HEK293T (cell line): ENCODE data around the gene SIPA1L3.

Experiments
- CTCF ChIA-PET: fragments of 350-600 bp; formaldehyde crosslinking; extraction: SDS; loops from one replicate; lab custom pipeline; 2021; ENCODE audit warnings: antibody characterized with exemption, inconsistent platforms; lab: Yijun Ruan, JAX
- POLR2A ChIA-PET: fragments of 350-600 bp; formaldehyde crosslinking; extraction: SDS; loops from one replicate; lab custom pipeline; 2020; ENCODE audit warnings: antibody characterized with exemption, inconsistent platforms; lab: Yijun Ruan, JAX
- DNase-seq: peaks from one replicate; pipeline ENCODE4 v3.0.0; 2012; ENCODE audit warnings: mixed read lengths; ENCODE audit errors: extremely low spot score
- ARNT ChIP-seq: fragments of 450-650 bp; IDR thresholded peaks from 2 replicates; pipeline ENCODE4 v1.6.1; 2017; ENCODE audit warnings: mild to moderate bottlenecking
- BHLHE40 ChIP-seq: fragments of 450-650 bp; IDR thresholded peaks from 2 replicates; pipeline ENCODE4 v1.6.1; 2016; ENCODE audit warnings: mild to moderate bottlenecking, moderate library complexity, borderline replicate concordance
- CTBP1 ChIP-seq: fragments of 450-650 bp; IDR thresholded peaks from 2 replicates; pipeline ENCODE4 v1.6.1; 2016; ENCODE audit warnings: borderline replicate concordance
- ELF4 ChIP-seq: fragments of 450-650 bp; IDR thresholded peaks from 2 replicates; pipeline ENCODE4 v1.6.1; 2017; ENCODE audit warnings: antibody characterized with exemption
- FOXA1 ChIP-seq: fragments of 450-650 bp; IDR thresholded peaks from 2 replicates; pipeline ENCODE4 v1.6.1; 2016; ENCODE audit warnings: mild to moderate bottlenecking
- FOXK2 ChIP-seq: fragments of 450-650 bp; IDR thresholded peaks from 2 replicates; pipeline ENCODE4 v1.6.1; 2016; ENCODE audit warnings: mild to moderate bottlenecking
- FOXM1 ChIP-seq: fragments of 450-650 bp; IDR thresholded peaks from 2 replicates; pipeline ENCODE4 v1.6.1; 2017; ENCODE audit warnings: mild to moderate bottlenecking, borderline replicate concordance
- HDGF ChIP-seq: fragments of 450-650 bp; IDR thresholded peaks from 2 replicates; pipeline ENCODE4 v1.6.1; 2017; ENCODE audit warnings: antibody characterized with exemption, borderline replicate concordance
- L3MBTL2 ChIP-seq: fragments of 450-650 bp; conservative IDR thresholded peaks from 2 replicates; pipeline ENCODE4 v1.6.1; 2016; ENCODE audit warnings: mild to moderate bottlenecking
- LEF1 ChIP-seq: fragments of 450-650 bp; IDR thresholded peaks from 2 replicates; pipeline ENCODE4 v1.6.1; 2017; ENCODE audit warnings: mild to moderate bottlenecking, borderline replicate concordance
- NFRKB ChIP-seq: fragments of 450-650 bp; IDR thresholded peaks from 2 replicates; pipeline ENCODE4 v1.6.1; 2016; ENCODE audit warnings: mild to moderate bottlenecking, moderate library complexity
- PKNOX1 ChIP-seq: fragments of 450-650 bp; IDR thresholded peaks from 2 replicates; pipeline ENCODE4 v1.6.1; 2016
- SP1 ChIP-seq: fragments of 450-650 bp; IDR thresholded peaks from 2 replicates; pipeline ENCODE4 v1.6.1; 2017
- SUZ12 ChIP-seq: fragments of 450-650 bp; IDR thresholded peaks from 2 replicates; pipeline ENCODE4 v1.6.1; 2016; ENCODE audit warnings: mild to moderate bottlenecking
- TARDBP ChIP-seq: fragments of 450-650 bp; IDR thresholded peaks from 2 replicates; pipeline ENCODE4 v1.6.1; 2016
- ZNF384 ChIP-seq: fragments of 450-650 bp; IDR thresholded peaks from 2 replicates; pipeline ENCODE4 v1.6.1; 2016

The SIPA1L3 gene

GRCh38 chr19:37989855-37990254 lies 82.8 kb downstream of the SIPA1L3 start:
- CTCF ChIA-PET, result interaction anchor here (0.6 kb wide), 1 partner anchor 14 kb away, joined by 3 read pairs; no protein-coding TSS in a partner anchor
- POLR2A ChIA-PET, result interaction anchor here (0.8 to 2.7 kb wide), 2 partner anchors 13 to 15 kb away, joined by 3 to 7 read pairs; no protein-coding TSS in a partner anchor
- TF ChIP-seq CTBP1 (no peak), L3MBTL2 (no peak), SUZ12 (no peak), BHLHE40 (no peak), ZNF384 (no peak), HDGF (no peak), NFRKB (no peak), TARDBP (no peak), PKNOX1 (no peak)
- no peak for DNase-seq

- POLR2A ChIA-PET, result interaction anchor here (0.8 to 2.7 kb wide), 2 partner anchors 13 to 15 kb away, joined by 3 to 7 read pairs; no protein-coding TSS in a partner anchor
- TF ChIP-seq PKNOX1 (no peak), FOXA1 (no peak), FOXM1 (no peak), SUZ12 (no peak), FOXK2 (no peak), LEF1 (no peak), BHLHE40 (no peak), HDGF (no peak), SP1 (no peak), ELF4 (no peak), TARDBP (no peak)
- no peak for DNase-seq
- CTCF ChIA-PET, result interaction anchor here (0.6 kb wide), 1 partner anchor 14 kb away, joined by 3 read pairs; no protein-coding TSS in a partner anchor
Measured at GRCh38 chr19:37990362-37990761, 83.4 kb downstream of the SIPA1L3 start.

- ChIA-PET CTCF (no interaction called here), POLR2A (interaction anchor here (0.6 to 2.7 kb wide), 3 partner anchors 14 to 1499 kb away, joined by 3 to 7 read pairs (median 4); partner anchors contain the start of genes SIPA1L3 and WDR87)
- DNase-seq, result no peak
- TF ChIP-seq ZNF384, result no peak
- TF ChIP-seq FOXM1, result no peak
- TF ChIP-seq HDGF, result no peak
- no peak for TF ChIP-seq L3MBTL2
- no peak for TF ChIP-seq ELF4
- no peak for TF ChIP-seq FOXA1
- no peak for TF ChIP-seq LEF1
- TF ChIP-seq BHLHE40, result no peak
- no peak for TF ChIP-seq FOXK2
- TF ChIP-seq ARNT, result no peak
- no peak for TF ChIP-seq CTBP1
- no peak for TF ChIP-seq SP1
- no peak for TF ChIP-seq TARDBP
Measured at GRCh38 chr19:37991176-37991835, 84.3 kb downstream of the SIPA1L3 start.

- TF ChIP-seq CTBP1 (no peak), SP1 (no peak), HDGF (no peak)
- CTCF ChIA-PET, result no interaction called here
- POLR2A ChIA-PET, result interaction anchor here (0.6 to 1.0 kb wide), 2 partner anchors 85 to 1498 kb away, joined by 3 to 4 read pairs; partner anchors contain the start of genes SIPA1L3 and WDR87
- no peak for DNase-seq
Measured at GRCh38 chr19:37991841-37992248, 84.8 kb downstream of the SIPA1L3 start.

- ChIA-PET POLR2A (interaction anchor here (2.3 kb wide), 1 partner anchor 11 kb away, joined by 11 read pairs; no protein-coding TSS in a partner anchor), CTCF (no interaction called here)
- TF ChIP-seq FOXA1 (no peak), ELF4 (no peak), FOXK2 (no peak), PKNOX1 (no peak), SP1 (no peak), TARDBP (no peak), CTBP1 (no peak), HDGF (no peak), NFRKB (no peak), SUZ12 (no peak), L3MBTL2 (no peak), ZNF384 (no peak), BHLHE40 (no peak), FOXM1 (no peak), ARNT (no peak), LEF1 (no peak)
- no peak for DNase-seq
Measured at GRCh38 chr19:37992761-37993160, 85.8 kb downstream of the SIPA1L3 start.

- ChIA-PET CTCF (no interaction called here), POLR2A (no interaction called here)
Measured at GRCh38 chr19:37994823-37995130, 87.8 kb downstream of the SIPA1L3 start.

More at GRCh38 chr19:37994823-37995130, 87.8 kb downstream of the SIPA1L3 start:
- DNase-seq, result no peak
- no peak for TF ChIP-seq FOXA1
- TF ChIP-seq L3MBTL2, result no peak
- TF ChIP-seq NFRKB, result no peak
